ENCODE data around the gene B4GALT5. TPM values are rescaled to one million over a fixed set of nuclear protein-coding genes. Genes with fewer than 3 reads are reported as not detected.

The B4GALT5 gene
- total RNA-seq, 1 donor from 2014 or later: 72.9 TPM

DNA sequence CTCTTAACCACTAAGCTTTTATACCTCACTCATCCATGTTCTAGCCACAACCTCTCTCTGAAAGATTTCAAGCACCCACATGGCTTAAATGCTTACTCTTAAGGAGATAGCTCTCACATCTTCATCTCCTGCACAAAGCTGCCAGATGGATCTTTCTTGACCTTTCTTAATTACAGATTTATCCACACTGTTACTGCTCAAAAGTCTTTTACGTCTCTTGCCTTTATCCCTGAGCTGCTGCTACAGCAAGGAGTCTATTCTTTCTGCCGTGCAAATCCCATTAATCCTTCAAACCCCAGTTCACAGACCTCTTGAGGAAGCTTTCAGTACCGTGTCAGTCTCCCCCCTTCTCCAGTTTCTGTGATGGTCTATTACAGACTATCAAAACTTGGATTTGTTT is 54.6 kb downstream of the B4GALT5 start:
- no peak for DNase-seq
- H3K27ac Mint-ChIP-seq: no peak overlapping the region
- TF ChIP-seq CTCF (IDR thresholded peaks at IDR 0.05): no peak
- peaks cover 36% of the 10 kb centered on the region for H3K4me1 Mint-ChIP-seq
- peaks cover 33% of the 10 kb centered on the region for H3K36me3 Mint-ChIP-seq (ENCODE audit: low read depth)
- no peaks in the 10 kb centered on the region for H3K27me3 Mint-ChIP-seq
- intact Hi-C loops (cut with micrococcal nuclease): no loop called here
- no peaks in the 10 kb centered on the region for H3K9me3 Mint-ChIP-seq
- CTCF ChIA-PET: interaction anchor here (1.2 to 1.7 kb wide), 3 partner anchors 38 to 51 kb away, joined by 3 to 4 read pairs (median 4); no protein-coding TSS in a partner anchor
- POLR2A ChIA-PET: interaction anchor here (1.0 kb wide), 1 partner anchor 10 kb away, joined by 3 read pairs; no protein-coding TSS in a partner anchor
- H3K4me3 Mint-ChIP-seq: no peak overlapping the region
- ATAC-seq (ENCODE audit: low read depth): no peak

DNA sequence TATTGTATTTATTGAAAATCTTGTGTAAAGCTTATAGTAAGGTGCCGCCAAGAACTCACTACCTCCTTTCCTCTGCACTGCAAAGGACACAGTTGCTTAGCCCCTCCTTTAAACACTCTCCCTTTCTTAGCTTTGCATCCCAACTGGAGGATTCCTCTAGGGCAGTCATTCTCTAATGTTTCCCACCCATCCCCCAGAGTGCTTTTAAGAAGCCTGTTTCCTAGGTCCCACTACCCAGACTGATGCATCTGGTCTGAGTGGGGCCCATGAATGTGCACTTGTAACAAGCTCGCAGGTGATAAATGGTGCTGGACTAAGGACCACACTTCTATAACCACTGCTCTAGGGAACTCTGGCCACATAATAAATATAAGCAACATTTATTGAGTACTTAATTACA is 55.2 kb downstream of the B4GALT5 start:
- H3K27ac Mint-ChIP-seq: no peak overlapping the region
- ATAC-seq (ENCODE audit: low read depth) (no peak), DNase-seq (no peak)
- no peaks in the 10 kb centered on the region for H3K9me3 Mint-ChIP-seq
- peaks cover 33% of the 10 kb centered on the region for H3K4me1 Mint-ChIP-seq
- no peak overlapping the region for H3K4me3 Mint-ChIP-seq
- no peaks in the 10 kb centered on the region for H3K27me3 Mint-ChIP-seq
- ChIA-PET POLR2A (interaction anchor here (0.7 to 1.0 kb wide), 3 partner anchors 10 to 39 kb away, joined by 3 to 4 read pairs (median 3); no protein-coding TSS in a partner anchor), CTCF (interaction anchor here (1.2 to 1.7 kb wide), 3 partner anchors 38 to 50 kb away, joined by 3 to 4 read pairs (median 4); no protein-coding TSS in a partner anchor)
- intact Hi-C loops (cut with micrococcal nuclease): no loop called here
- H3K36me3 Mint-ChIP-seq (ENCODE audit: low read depth): peaks cover 39% of the 10 kb centered on the region
- no peak for TF ChIP-seq CTCF (IDR thresholded peaks at IDR 0.05)

GRCh38 chr20:49657118-49657901 is 56.4 kb downstream of the B4GALT5 start:
- H3K4me1 Mint-ChIP-seq: peaks cover 28% of the 10 kb centered on the region
- ChIA-PET POLR2A (interaction anchor here (0.6 to 1.0 kb wide), 2 partner anchors 30 to 40 kb away, joined by 3 to 10 read pairs; no protein-coding TSS in a partner anchor), CTCF (interaction anchor here (0.7 to 1.0 kb wide), 2 partner anchors 10 to 189 kb away, joined by 3 to 4 read pairs; no protein-coding TSS in a partner anchor)
- no peak for TF ChIP-seq CTCF (IDR thresholded peaks at IDR 0.05)
- H3K27ac Mint-ChIP-seq: no peak overlapping the region
- H3K9me3 Mint-ChIP-seq: no peaks in the 10 kb centered on the region
- no peak for ATAC-seq (ENCODE audit: low read depth)
- peaks cover 51% of the 10 kb centered on the region for H3K36me3 Mint-ChIP-seq (ENCODE audit: low read depth)
- DNase-seq: no peak
- intact Hi-C loops (cut with micrococcal nuclease): no loop called here
- no peak overlapping the region for H3K4me3 Mint-ChIP-seq
- no peaks in the 10 kb centered on the region for H3K27me3 Mint-ChIP-seq

GRCh38 chr20:49656304-49656703 is 57.4 kb downstream of the B4GALT5 start:
- POLR2A ChIA-PET: no interaction called here
- Mint-ChIP-seq H3K4me3 (no peak overlapping the region), H3K9me3 (no peaks in the 10 kb centered on the region), H3K4me1 (peaks cover 28% of the 10 kb centered on the region), H3K36me3 (ENCODE audit: low read depth) (peaks cover 55% of the 10 kb centered on the region), H3K27me3 (no peaks in the 10 kb centered on the region), H3K27ac (no peak overlapping the region)
- CTCF ChIA-PET: no interaction called here
- intact Hi-C loops (cut with micrococcal nuclease): no loop called here
- TF ChIP-seq CTCF (IDR thresholded peaks at IDR 0.05): no peak
- no peak for DNase-seq
- no peak for ATAC-seq (ENCODE audit: low read depth)

- Mint-ChIP-seq H3K27me3 (no peaks in the 10 kb centered on the region), H3K4me1 (peaks cover 25% of the 10 kb centered on the region), H3K27ac (no peak overlapping the region), H3K4me3 (no peak overlapping the region), H3K36me3 (ENCODE audit: low read depth) (peaks cover 68% of the 10 kb centered on the region), H3K9me3 (no peaks in the 10 kb centered on the region)
- ATAC-seq (ENCODE audit: low read depth) (no peak), DNase-seq (no peak)
- intact Hi-C loops (cut with micrococcal nuclease): no loop called here
- ChIA-PET CTCF (no interaction called here), POLR2A (no interaction called here)
- no peak for TF ChIP-seq CTCF (IDR thresholded peaks at IDR 0.05)
Observed at GRCh38 chr20:49653925-49654434, 59.7 kb downstream of the B4GALT5 start.
